Liver (tissue), 9 donors: ENCODE data around the gene SRRM1. TPM values are rescaled to one million over a fixed set of nuclear protein-coding genes. Genes with fewer than 3 reads are reported as not detected.

Source experiments
- DNase-seq: peaks from one replicate; pipeline ENCODE4 v3.0.0-alpha.2; 2017; ENCODE audit warnings: low spot score
- H3K27ac ChIP-seq, 2 donors: one replicate each; pipeline ENCODE4 v1.7.0; 2013; ENCODE audit warnings: inconsistent platforms in 2 of 2, low read length in 2 of 2, control low read depth in 1 of 2, low read depth in 1 of 2, mild to moderate bottlenecking in 1 of 2
- H3K27me3 ChIP-seq, 4 donors: one replicate each; pipeline versions ENCODE4 v1.6.1 to v1.7.0; 2013; ENCODE audit warnings: low read length in 3 of 4, inconsistent platforms in 1 of 4, mild to moderate bottlenecking in 1 of 4, moderate library complexity in 1 of 4; ENCODE audit not compliant: control insufficient read depth in 4 of 4, insufficient read depth in 4 of 4
- H3K36me3 ChIP-seq, 4 donors: one replicate each; pipeline versions ENCODE4 v1.6.1 to v1.7.0; 2013; ENCODE audit warnings: low read length in 3 of 4, mild to moderate bottlenecking in 3 of 4, low read depth in 1 of 4, moderate library complexity in 1 of 4; ENCODE audit not compliant: control insufficient read depth in 4 of 4, insufficient read depth in 3 of 4
- H3K4me1 ChIP-seq, 4 donors: one replicate each; pipeline versions ENCODE4 v1.6.1 to v1.7.0; 2013; ENCODE audit warnings: low read length in 3 of 4, mild to moderate bottlenecking in 3 of 4, moderate library complexity in 1 of 4; ENCODE audit not compliant: control insufficient read depth in 4 of 4, insufficient read depth in 4 of 4
- H3K4me3 ChIP-seq, 3 donors: one replicate each; pipeline versions ENCODE4 v1.6.1 to v1.7.0; 2013; ENCODE audit warnings: low read length in 3 of 3, control low read depth in 1 of 3, low read depth in 1 of 3, mild to moderate bottlenecking in 1 of 3
- H3K9ac ChIP-seq, 2 donors: one replicate each; pipeline ENCODE4 v1.7.0; 2013; ENCODE audit warnings: low read length in 2 of 2, mild to moderate bottlenecking in 2 of 2, moderate library complexity in 2 of 2, control low read depth in 1 of 2, low read depth in 1 of 2
- H3K9me3 ChIP-seq, 4 donors: one replicate each; pipeline versions ENCODE4 v1.6.1 to v1.7.0; 2013; ENCODE audit warnings: low read length in 3 of 4; ENCODE audit not compliant: control insufficient read depth in 4 of 4
- CTCF ChIP-seq: fragments of 150-350 bp; IDR thresholded peaks from 2 replicates; pipeline ENCODE4 v1.5.1; 2017; ENCODE audit warnings: improper control_type of control experiment, low read depth, low read length; ENCODE audit not compliant: missing input control
- EGR1 ChIP-seq, 2 donors: IDR thresholded peaks; 2 replicates each; pipeline ENCODE4 v1.6.1; 2016 to 2018; ENCODE audit warnings: antibody characterized with exemption in 2 of 2, low read depth in 2 of 2
- FOXA1 ChIP-seq: IDR thresholded peaks from 2 replicates; pipeline ENCODE4 v1.6.1; 2016; ENCODE audit warnings: antibody characterized with exemption
- FOXA2 ChIP-seq: IDR thresholded peaks from 2 replicates; pipeline ENCODE4 v1.6.1; 2016; ENCODE audit warnings: antibody characterized with exemption
- GABPA ChIP-seq, 2 donors: IDR thresholded peaks in 1 of 2; conservative IDR thresholded peaks in 1 of 2; 2 replicates each; pipeline ENCODE4 v1.6.1; 2016; ENCODE audit warnings: antibody characterized with exemption in 2 of 2, mild to moderate bottlenecking in 1 of 2, moderate library complexity in 1 of 2
- HNF4A ChIP-seq, 2 donors: conservative IDR thresholded peaks; 2 replicates each; pipeline ENCODE4 v1.6.1; 2016; ENCODE audit warnings: antibody characterized with exemption in 2 of 2, mild to moderate bottlenecking in 2 of 2
- JUND ChIP-seq, 2 donors: IDR thresholded peaks; 2 replicates each; pipeline ENCODE4 v1.6.1; 2016; ENCODE audit warnings: antibody characterized with exemption in 2 of 2
- NR2F2 ChIP-seq: IDR thresholded peaks from 2 replicates; pipeline ENCODE4 v1.6.1; 2016; ENCODE audit warnings: antibody characterized with exemption
- REST ChIP-seq: IDR thresholded peaks from 2 replicates; pipeline ENCODE4 v1.6.1; 2016; ENCODE audit warnings: antibody characterized with exemption, mild to moderate bottlenecking
- RXRA ChIP-seq, 2 donors: IDR thresholded peaks; 2 replicates each; pipeline ENCODE4 v1.6.1; 2017 to 2018; ENCODE audit warnings: antibody characterized with exemption in 2 of 2, mild to moderate bottlenecking in 1 of 2
- TAF1 ChIP-seq: conservative IDR thresholded peaks from 2 replicates; pipeline ENCODE4 v1.6.1; 2016; ENCODE audit warnings: antibody characterized with exemption, mild to moderate bottlenecking
- YY1 ChIP-seq: IDR thresholded peaks from 2 replicates; pipeline ENCODE4 v1.6.1; 2016; ENCODE audit warnings: antibody characterized with exemption, mild to moderate bottlenecking
- ZBTB33 ChIP-seq: IDR thresholded peaks from 2 replicates; pipeline ENCODE4 v1.6.1; 2016; ENCODE audit warnings: antibody characterized with exemption
- WGBS: extraction: QIAGEN DNeasy Blood & Tissue Kit; methylation state at CpG from one replicate; pipeline ENCODE4 v1.1.7; 2013; 5-methylcytosine and 5-hydroxymethylcytosine counted together
- polyA plus RNA-seq, 2 donors: library from polyadenylated mRNA; stranded (reverse) in 1 of 2; unstranded in 1 of 2; fragments of 200-250 nt in 1 of 2; fragments of >200 nt in 1 of 2; fragmentation: Nextera tagmentation in 1 of 2; extraction: Ambion mirVana in 1 of 2; gene quantifications; one replicate each; pipeline versions ENCODE4 v1.2.1 to v1.2.3, GENCODE V29; 2013 to 2015
- total RNA-seq, 2 donors: library from RNA; depleted of rRNA; stranded (reverse); fragments of >200 nt; gene quantifications; one replicate each; pipeline ENCODE4 v1.2.3, GENCODE V29; 2014
- donor health status: healthy.
- donor health status: healthy.
- donor health status: healthy.
- donor health status: healthy.
- donor health status: healthy.

The SRRM1 gene
- total and polyA plus RNA-seq, 4 donors: 18.4 to 66.0 (median 31.6) TPM

- TF ChIP-seq REST: no peak
- no peak for TF ChIP-seq GABPA (IDR thresholded peaks at IDR 0.05 in 1 of 2, conservative IDR thresholded peaks at IDR 0.05 in 1 of 2)
- TF ChIP-seq FOXA1: no peak
Measured at GRCh38 chr1:24609949-24610517, 33.1 kb upstream of the SRRM1 start (continued).

- H3K9ac ChIP-seq: no peak overlapping the region
- no peaks in the 10 kb centered on the region for H3K9me3 ChIP-seq
- no peaks in the 10 kb centered on the region for H3K4me1 ChIP-seq
- 82% methylated on average over 5 of the region's 5 CpGs for WGBS
- H3K27ac ChIP-seq: no peak overlapping the region
- H3K4me3 ChIP-seq: no peak overlapping the region
- no peaks in the 10 kb centered on the region for H3K27me3 ChIP-seq
- no peaks in the 10 kb centered on the region for H3K36me3 ChIP-seq
- TF ChIP-seq YY1: no peak
- no peak for DNase-seq
Measured at GRCh38 chr1:24619376-24619775, 23.7 kb upstream of the SRRM1 start.

GRCh38 chr1:24620678-24621077 lies 22.4 kb upstream of the SRRM1 start:
- 88% methylated on average over 5 of the region's 5 CpGs for WGBS
- no peak overlapping the region for H3K27ac ChIP-seq
- no peaks in the 10 kb centered on the region for H3K27me3 ChIP-seq
- TF ChIP-seq FOXA2 (no peak), YY1 (no peak), EGR1 (IDR thresholded peaks at IDR 0.05; ENCODE audit: low read depth in 2 of 2) (no peak), NR2F2 (no peak), REST (no peak), CTCF (no peak), TAF1 (no peak), JUND (IDR thresholded peaks at IDR 0.05) (no peak), HNF4A (conservative IDR thresholded peaks at IDR 0.05) (no peak), ZBTB33 (no peak), FOXA1 (no peak), GABPA (IDR thresholded peaks at IDR 0.05 in 1 of 2, conservative IDR thresholded peaks at IDR 0.05 in 1 of 2) (no peak), RXRA (IDR thresholded peaks at IDR 0.05) (no peak)
- no peak overlapping the region for H3K9ac ChIP-seq
- H3K36me3 ChIP-seq: no peaks in the 10 kb centered on the region
- H3K4me3 ChIP-seq: no peak overlapping the region
- no peak for DNase-seq
- no peaks in the 10 kb centered on the region for H3K9me3 ChIP-seq
- H3K4me1 ChIP-seq: no peaks in the 10 kb centered on the region
